ENCODE data around the gene PLK5.

PLK5 gene

GRCh38 chr19:1556390-1557070 lies 32.7 kb downstream of the PLK5 start:
- no peak for DNase-seq

- no peak for DNase-seq
Measured at GRCh38 chr19:1558552-1558951, 34.7 kb downstream of the PLK5 start.

DNA sequence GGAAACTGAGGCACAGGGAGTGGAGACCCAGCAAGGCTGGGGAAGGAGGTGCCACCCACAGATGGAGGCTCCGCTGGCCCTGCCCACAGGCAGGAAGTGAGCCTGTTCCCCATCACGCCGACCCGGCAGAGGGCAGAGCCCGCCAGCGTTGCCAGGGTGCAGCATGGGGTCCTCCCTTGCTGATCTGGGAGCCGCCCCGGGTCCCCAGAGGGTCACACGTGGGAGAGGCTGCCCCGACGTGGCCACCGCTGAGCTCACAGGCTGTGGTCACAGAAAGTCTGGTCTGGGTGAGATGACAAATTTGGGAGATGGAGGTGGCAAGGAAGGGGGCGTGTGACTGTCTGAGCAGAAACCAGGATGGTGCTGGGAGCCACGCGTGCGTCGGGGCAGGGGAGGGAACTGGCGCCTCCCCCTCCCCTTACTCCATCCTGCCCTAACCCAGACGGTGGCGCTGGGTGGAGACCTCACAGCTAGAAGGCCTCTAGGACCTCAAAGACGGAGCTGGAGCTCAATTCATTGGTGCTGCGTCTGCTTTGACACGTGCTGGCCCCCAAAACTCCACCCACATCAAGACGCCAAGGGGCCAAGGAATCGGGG lies 36.5 kb downstream of the PLK5 start:
- no peak for DNase-seq

GRCh38 chr19:1561236-1561842 lies 37.5 kb downstream of the PLK5 start:
- DNase-seq, result no peak

- DNase-seq, result no peak
Measured at GRCh38 chr19:1563251-1563650, 39.4 kb downstream of the PLK5 start.

DNA sequence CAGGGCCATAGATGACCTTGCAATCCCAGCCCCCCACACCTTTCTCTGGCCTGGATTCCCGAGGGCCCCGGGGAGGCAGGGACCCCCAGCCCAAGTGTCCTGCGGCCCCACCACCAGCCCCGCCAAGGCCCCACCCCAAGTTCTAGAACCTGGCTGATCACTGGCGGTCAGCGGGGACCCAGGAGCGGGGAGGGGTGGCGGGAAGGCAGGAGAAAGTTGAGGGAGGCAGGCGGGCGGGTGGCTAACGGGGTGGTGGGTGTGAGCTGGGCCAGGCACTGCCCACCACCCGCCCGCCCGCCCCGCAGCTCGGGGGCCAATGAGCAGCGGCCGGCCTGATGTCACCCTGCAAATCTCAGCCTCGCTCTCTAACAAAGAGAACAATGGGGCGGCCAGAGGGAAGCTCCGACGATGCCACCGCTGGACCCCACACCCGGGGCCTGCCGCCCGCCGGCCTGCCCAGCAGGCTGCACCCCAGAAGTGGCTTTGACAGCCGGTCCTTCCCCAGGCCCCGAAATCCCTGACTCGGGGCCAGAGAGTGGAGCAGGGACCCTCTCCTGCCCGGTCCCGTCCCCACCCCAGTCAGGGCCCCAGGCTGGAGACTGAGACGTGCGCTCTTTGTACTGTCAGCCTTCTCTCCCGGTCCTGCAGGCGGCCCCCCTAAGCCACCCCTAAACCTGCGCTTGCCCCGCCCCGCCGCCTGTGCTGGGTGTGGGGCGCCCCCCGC lies 42.7 kb downstream of the PLK5 start:
- DNase-seq, result no peak

GRCh38 chr19:1567116-1567847 lies 43.4 kb downstream of the PLK5 start:
- no peak for DNase-seq

DNA sequence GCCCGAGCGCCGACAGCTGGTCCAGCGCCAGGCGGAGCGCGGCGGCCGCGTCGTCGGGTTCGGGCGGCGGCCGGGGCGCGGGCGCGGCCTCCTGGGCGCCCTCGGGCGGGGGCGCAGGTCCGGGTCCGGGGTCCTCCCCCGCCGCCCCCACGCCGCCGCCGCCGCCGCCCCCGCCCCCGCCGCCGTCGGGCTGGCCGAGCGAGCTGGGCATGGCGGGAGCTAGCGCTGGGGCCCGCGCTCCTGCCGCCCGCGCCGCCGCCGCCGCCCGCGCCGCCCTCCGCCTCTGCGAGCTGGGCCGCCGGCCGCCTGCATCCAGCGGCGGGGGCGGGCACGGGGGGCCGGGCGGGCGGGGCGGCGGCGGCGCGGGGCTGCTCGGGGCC lies 44.0 kb downstream of the PLK5 start:
- DNase-seq, result no peak

- DNase-seq, result peak; percentile 82
Measured at GRCh38 chr19:1568320-1569019, 44.6 kb downstream of the PLK5 start, which contains the start of gene MEX3D. Gene MEX3D, minus strand, starts transcription at chr19:1568325. Its CDS starts 267 bp downstream, at chr19:1568058.

GRCh38 chr19:1569997-1570396 lies 46.1 kb downstream of the PLK5 start:
- no peak for DNase-seq

- no peak for DNase-seq
Measured at GRCh38 chr19:1570836-1571235, 47.0 kb downstream of the PLK5 start.

DNA sequence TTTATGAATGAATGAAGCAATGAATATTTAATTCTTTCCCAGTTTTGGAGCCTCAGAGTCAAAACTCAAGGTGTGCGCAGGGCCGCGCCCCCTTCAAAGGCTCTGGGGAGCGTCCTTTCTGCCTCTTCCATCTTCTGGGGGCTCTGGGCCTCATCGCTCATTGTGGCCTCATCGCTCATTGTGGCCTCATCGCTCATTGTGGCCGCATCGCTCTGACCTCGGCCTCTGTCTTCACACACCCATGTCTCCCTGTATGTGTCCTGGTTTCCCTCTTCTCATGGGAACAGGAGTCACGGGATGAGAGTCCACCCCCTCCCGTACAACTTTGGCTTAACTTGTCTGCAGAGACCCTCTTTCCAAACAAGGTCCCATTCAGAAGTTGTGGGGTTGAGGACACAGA lies 47.5 kb downstream of the PLK5 start:
- DNase-seq, result no peak

DNA sequence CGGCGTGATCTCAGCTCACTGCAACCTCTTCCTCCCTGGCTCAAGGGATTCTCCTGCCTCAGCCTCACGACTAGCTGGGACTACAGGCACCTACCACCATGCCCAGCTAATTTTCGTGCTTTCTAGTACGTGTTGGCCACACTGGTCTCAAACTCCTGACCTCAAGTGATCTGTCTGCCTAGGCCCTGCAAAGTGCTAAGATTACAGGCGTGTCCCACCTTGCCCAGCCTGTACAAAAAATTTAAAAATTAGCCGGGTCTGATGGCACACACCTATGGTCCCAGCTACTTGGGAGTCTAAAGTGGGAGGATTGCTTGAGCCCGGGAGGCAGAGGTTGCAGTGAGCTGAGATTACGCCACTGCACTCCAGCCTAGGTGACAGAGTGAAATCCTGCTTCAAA lies 48.9 kb downstream of the PLK5 start:
- DNase-seq, result no peak

GRCh38 chr19:1574354-1575136 lies 50.7 kb downstream of the PLK5 start:
- DNase-seq, result no peak

DNA sequence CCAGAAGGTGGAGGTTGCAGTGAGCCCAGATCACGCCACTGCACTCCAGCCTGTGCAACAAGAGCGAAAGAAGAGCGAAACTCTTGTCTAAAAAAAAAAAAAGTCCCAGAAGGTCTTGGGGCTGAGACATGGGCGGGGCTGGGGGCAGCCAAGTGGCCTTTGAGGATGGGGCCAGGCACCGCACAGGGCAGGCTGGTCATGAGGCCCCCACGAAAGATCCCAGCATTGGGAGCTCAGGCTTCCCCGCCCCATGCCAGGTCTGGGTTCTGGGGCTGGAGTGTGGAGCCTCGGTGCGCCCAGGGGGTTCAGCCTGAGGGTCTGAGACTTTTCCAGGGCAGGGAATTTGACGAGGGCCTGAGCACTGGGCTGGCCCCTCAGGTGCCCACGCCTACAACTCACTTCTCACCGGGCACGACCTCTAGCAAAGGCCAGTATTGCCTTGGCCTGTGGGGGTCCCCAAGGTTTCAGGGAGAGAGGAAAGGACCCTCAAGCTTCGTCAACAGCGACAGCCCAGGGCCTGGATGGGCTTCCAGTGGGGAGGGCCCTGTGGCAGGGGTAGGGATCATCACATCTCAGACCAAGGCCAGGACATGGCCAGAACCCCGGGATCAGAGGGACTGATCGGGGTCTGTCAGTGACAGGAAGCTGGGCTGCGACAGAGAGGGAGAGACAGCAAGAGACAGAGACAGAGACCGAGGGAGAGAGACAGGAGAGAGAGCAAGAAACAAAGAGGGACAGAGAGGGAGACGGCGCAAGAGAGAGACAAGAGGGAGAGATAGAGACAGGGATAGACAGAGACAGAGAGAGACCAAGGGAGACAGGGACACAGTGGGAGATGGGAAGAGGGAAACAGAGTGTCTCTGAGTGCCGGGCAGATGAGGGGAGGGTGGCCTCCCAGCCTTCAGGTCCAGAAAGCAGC lies 51.7 kb downstream of the PLK5 start:
- DNase-seq, result no peak

DNA sequence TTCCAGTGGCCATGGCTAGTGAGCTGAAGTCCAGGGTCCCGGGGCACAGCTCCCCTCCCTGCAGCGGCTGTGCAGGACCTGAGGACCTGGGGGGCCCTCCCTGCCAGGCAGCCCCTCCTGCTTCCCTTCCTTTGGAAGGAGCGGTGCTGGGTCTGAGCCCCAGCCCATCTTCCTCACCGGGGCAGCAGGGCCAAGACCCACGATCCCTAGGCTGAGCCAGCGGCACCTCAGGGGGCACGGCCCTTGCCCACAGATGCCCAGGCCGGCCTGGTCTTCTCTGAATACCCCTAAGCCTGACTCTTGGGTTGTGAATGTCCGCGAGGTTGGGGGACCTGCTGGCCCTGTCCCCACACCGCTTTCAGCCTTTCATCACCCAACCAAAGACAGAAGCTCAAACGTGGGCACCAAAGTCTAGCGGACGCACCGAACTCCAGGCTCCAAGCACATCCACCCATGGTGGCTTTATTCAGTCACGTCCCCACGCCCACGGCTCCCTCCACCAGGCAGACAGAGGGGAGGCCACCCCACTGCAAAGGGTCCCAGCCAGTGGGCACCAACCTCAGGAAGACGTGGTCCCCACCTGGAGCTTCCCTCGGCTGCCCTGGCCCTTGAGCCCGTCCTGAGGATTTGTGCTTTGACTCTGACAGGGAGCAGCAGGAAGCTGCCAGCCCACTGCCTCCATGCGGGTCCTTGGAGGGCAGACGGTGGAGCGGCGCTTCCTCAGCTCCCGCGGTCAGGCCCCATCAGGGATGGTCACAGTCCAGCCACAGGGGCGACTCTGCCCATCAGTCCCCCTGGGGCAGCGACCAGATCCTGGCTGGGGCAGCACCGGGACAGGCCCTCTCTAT lies 52.6 kb downstream of the PLK5 start:
- DNase-seq, result no peak

DNA sequence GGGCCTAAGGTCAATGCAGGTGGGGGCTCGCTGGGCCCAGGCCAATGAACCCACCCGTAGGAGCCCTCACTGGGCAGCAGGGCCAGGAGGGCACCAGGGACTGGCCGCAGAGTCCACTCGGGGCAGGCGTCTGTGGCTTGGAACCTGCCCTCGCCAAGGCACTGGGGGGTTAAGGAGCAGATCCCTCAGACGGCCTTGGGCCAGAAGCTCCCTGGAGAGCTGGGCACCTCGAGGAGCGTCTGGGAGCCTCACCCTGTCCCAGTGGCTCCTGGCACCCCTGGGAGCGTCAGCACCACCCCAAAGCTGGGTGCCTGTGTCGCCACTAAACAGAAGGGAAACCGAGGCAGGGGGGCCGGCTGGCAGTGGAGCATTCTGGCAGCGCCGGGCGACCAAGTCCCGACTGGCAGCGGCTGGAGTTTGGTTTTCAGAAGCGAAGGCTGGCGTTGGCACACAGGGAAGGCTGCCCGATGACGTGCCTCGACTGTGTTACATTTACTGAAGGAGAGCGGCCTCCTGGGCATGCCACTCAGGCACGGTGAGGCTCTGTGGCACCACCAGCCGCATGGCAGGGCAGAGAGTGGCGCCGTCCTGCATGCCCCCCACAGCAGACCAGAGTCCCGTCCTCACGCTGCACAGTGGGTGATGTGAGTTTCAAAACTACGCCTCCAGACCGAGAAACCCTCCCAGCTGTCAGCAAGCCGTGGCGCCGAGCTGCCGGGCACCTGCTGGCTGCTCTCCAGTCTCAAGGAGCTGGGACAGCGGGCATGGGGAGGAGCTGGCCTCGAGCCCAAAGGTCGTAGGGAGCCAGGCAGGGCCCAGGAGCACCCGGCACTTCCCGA lies 53.4 kb downstream of the PLK5 start:
- DNase-seq, result no peak

DNA sequence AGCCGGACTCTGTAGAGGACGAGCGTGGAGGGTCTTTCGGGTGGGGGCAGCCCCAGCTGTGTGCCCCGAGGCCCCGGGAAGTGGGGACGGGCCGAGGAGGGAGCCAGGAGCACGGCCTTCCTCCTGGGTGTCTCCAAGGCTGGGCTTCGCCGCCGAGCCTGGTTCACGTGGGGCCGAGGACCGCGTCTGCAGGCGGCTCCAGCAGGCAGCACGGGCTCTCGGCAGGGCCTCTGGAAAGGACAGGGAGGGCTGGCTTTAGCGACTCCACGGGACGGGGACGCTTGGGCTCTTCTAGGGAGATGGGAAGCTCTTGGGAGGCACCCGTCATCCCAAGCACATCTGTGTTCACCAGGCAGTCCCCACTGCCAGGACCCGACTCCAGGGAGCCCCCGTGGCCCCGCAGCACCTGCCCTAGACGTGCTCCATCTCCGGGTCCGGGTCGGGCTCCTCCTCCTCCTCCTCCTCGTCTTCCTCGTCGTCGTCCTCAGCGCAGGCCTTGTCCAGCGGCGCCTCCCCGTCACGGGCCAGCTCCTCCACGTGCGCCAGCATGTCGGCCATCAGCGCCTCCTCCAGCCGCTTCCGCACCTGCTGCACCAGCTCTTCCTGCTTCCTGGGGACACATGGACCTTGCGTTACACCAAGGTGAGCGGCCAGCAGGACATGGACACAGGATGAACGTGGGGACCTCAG lies 54.2 kb downstream of the PLK5 start:
- DNase-seq, result no peak
